NCI-H128 (cell line): ENCODE measurements around the gene ANKRD42.
"Not testable (repeated sequence)": the region's sequence is repeated elsewhere in the genome, so short reads cannot be mapped to it uniquely, and the experiment has no call there.

Experiments used
- DNase-seq: peaks from one replicate; lab custom pipeline; 2025; ENCODE audit not compliant: unreplicated experiment; lab: John Stamatoyannopoulos, UW

Gene ANKRD42

DNA sequence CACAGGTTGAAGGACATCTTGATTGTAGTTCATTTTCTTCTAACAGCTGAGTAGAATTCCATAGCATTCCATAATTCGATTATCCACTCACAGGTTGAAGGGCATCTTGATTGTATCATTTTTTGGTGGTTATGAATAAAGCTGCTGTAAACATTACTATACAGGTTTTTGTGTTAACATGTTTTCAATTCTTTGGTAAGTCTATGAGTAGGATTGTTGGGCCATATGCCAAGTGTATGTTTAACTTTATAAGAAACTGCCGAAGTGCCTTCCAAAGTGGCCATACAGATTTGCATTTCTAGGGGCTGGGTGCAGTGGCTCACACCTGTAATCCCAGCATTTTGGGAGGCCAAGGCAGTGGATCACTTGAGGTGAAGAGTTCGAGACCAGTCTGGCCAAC, 44.6 kb downstream of the ANKRD42 start:
- DNase-seq = no peak

DNA sequence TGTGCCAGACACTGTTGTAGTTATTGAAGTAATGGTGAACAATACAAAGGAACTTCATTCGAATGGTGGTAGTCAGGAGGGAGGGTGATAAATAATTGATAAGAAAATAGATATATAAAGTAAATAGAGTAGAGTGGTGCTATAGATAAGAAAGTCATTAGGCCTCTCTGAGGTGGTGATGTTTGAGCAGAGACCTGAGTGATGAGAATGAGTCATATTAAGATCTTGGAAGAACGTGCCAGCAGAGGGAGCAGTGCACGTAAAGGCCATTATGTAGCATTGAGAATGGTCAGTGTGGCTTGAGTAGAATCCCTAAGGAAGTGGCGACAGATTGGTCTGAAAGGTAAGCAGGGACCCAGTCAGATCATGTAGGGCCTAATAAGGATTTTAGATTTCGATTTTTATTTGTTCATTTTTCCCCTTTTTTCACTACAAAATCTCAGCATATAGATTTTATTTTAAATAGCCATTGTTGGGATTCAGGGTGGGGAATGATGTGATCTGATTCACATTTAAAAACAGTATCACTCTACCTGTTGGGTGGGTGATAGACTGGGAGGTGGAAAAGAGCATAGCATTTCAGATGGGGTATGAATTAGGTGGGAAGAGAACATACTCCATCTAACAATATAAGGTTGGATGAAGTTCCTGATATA, 47.9 kb downstream of the ANKRD42 start:
- DNase-seq = no peak

DNA sequence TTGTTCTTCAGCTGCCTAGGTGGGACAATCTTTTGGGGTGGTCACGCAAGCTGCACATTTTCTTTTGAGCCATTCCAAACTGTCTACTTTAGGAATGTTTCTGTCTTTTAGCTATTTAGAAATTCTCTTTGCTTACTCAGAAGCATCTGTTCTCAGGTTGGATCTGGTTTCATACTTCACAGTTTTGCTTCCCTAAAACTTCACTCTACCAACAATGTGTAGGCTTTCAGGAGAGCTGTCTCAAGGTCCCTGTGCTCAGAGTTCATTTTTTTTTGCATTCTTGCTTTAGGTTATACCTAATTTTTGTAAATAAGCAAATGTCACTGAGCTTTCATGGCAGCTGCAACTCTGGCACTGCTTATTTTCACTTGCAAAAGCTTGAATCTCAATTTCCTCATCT, 55.9 kb downstream of the ANKRD42 start:
- no peak for DNase-seq

DNA sequence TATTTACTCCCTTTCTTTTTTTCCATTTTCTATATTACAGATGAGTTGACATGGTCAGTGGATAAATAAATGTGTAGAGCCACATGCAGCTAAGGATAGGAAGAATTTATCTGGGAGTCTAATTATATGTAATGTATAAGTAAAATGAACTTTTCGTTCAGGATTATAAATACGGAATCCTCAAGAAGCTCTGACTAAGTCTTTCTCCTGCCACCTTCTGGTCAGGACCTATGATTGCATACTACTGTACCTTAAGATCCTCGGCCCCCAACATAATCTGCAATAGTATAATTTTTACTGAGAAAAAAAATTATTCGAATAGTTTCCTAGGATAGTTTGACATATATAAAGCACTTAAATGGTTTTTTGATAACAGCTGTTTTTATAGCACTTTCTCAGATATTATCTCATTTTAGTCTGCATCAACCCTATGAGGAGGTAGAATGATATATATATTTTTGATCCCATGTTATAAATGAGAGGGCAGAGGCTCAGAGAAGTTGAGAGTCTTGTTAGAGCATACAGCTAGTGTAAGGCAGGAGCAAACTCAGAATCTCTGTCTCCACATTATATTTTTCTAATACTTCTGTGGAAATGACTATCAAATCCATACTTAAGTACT, 56.6 kb downstream of the ANKRD42 start:
- no peak for DNase-seq

DNA sequence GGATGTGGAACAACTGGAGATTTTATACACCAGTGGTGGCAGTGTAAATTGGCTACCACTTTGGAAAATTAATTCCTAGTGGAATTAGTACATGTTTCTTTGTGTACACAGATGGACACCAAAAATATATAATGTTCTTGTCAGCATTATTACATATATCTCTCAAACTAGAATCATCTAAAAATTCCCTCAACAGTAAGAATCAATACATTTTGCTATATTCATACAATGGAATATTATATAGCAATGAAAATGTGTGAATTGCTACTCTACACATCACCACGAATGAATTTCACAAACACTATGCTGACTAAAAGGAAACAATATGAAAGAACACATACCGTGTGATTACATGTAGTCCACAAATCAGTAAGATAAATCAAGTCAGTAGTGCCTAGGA, 58.8 kb downstream of the ANKRD42 start:
- no peak for DNase-seq

DNA sequence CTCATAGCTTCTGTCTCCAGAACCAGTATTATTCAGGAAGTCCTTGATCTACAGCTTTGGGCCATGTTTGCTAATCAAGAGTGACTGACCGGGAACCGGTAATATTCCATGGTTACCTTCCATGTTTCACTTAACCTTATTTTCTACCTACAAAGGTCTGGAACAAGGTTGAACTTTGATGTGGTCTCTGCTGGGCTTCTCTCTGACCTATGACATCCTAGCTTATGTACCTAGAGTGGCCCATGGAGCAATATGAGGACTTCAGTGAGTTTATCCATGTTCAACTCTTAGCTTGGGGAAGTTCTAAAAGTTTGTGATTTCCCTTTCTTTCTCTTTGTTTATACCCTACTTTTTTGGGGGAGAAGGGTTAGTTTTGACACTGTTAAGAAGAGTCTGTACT, 59.4 kb downstream of the ANKRD42 start:
- no peak for DNase-seq

DNA sequence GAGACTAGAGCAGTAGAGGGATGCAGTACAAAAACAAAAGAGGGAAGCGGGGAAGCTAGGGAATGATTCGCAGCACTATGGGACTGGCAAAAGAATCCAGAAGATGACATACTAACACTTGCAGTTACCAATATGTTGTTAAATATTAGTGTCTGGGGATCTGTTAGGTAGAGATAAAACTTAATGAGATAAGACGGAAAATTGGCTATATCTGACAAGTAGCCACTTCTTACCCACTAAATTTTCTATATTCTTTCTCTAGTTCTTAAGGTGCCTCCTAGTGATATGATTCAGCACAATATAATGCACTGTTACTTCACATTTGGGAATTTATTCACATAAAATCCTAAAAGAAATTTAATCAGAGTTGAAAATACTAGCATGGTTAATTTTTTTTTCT, 61.9 kb downstream of the ANKRD42 start:
- no peak for DNase-seq

DNA sequence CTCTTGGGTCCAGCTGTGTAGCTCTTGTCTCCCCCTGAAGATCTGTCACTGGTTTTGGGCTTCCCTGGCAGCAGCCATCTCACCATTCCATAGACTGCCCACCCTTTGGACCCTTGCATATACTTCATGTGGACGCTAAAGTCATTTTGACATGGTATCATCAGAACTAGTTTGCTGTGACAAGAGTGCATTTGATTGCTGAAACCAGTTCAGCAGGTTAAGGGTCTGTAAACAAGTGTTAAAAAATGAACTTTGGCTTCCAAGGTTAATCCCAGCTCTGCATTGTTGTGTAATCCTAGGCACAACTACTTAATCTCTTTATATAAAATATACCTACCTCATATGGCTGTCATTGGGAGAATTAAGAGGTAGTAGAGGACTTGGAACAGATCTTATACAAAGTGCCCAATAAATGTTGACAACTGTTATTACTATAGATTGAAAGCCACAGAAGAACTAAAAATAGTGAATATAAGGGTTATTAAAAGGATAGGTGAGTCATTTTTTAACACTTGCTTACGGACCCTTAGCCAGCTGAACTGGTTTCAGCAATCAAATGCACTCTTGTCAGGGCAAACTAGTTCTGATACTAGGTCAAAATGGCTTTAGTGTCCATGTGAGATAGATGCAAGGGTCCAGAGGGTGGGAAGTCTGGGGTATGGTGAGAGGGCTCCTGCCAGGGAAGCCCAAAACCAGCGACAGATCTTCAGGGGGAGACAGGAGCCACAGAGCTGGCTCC, 63.3 kb downstream of the ANKRD42 start:
- DNase-seq = no peak

DNA sequence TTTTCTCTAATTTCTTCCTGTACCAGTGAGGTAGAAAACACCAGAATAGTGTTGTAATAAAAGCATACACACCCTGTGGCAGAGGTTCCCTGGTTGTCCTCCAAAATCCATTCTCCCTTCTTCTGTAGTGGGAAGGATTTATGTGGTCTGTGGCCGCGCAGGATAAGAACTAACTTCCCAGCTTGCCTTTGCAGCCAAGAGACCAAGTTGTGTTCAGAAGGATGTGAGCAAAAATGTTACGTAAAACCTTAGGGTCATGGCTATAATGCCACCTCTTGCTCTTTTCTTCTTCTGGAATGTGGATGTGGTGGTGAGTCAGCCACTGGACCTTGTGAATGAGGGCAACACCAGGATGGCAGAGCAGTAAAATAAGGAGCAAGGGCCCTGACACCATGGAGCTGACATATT, 64.3 kb downstream of the ANKRD42 start:
- no peak for DNase-seq

DNA sequence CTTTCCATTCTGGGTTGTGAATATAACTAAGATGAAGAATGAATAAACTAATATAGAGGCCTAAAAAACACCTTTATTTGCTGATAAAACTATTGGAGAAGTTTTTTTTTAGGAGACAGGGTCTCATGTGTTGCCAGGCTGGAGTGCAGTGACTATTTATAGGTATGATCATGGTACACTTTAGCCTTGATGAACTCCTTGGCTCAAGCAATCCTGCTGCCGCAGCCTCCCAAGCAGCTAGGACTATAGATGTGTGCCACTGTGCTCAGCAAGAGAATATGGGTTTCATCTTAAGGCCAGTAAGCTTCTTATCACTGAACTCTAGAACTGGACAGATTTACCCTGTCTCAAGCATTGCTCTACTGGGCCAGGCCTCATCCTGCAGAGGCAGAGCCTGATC, 66.0 kb downstream of the ANKRD42 start:
- DNase-seq = no peak

DNA sequence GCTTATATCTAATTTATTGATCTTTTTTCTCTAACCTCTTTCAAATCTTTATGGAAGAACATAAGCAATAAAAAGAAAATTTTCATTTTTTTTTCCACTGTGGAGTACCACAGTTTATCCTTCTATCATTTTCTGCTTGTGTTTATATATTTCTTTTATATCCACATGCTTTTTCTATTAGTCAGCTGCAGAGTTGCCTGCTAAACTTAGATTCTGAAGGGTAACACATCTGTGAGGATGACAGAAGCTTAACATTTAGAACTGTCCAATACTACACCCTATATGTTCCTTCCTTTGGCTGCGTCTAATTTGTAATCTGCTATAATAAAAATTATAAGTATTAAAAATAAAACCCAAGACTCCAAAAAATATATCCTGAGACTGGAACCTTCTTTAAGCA, 71.8 kb downstream of the ANKRD42 start:
- no peak for DNase-seq

DNA sequence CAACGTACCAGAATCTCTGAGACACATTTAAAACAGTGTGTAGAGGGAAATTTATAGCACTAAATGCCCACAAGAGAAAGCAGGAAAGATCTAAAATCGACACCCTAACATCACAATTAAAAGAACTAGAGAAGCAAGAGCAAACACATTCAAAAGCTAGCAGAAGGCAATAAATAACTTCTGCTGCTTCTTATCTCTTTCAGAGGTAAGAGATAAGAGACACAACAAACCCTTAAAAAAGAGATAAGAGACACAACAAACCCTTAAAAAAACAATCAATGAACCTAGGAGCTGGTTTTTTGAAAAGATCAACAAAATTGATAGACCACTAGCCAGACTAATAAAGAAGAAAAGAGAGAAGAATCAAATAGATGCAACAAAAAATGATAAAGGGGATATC, 75.6 kb downstream of the ANKRD42 start:
- not testable (repeated sequence) for DNase-seq

DNA sequence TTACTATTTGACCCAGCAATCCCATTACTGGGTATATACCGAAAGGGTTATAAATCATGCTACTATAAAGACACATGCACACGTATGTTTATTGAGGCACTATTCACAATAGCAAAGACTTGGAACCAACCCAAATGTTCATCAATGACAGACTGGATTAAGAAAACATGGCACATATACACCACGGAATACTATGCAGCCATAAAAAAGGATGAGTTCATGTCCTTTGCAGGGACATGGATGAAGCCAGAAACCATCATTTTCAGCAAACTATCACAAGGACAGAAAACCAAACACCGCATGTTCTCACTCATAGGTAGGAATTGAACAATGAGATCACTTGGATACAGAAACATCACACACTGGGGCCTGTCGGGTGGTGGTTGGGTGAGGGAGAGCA, 78.2 kb downstream of the ANKRD42 start:
- DNase-seq = not testable (repeated sequence)

DNA sequence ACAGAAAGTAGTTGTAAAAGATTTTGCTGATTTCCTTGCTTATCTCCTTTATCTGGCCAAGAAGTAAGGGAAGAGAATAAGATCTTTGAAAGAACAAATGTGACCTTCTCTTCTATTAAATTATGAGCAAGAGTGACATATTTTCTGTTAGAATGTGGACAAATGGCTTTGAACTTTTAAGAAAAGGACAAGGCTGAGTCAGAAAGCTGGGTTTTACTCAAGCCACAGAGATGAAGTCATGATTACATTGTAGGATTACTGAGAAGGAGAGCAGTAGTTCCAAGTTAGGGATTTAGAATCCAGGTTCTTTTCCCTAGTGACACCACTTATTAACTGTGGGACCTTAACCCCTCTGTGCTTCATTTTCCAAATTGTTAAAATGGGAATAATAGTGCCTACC, 79.1 kb downstream of the ANKRD42 start:
- DNase-seq = no peak

DNA sequence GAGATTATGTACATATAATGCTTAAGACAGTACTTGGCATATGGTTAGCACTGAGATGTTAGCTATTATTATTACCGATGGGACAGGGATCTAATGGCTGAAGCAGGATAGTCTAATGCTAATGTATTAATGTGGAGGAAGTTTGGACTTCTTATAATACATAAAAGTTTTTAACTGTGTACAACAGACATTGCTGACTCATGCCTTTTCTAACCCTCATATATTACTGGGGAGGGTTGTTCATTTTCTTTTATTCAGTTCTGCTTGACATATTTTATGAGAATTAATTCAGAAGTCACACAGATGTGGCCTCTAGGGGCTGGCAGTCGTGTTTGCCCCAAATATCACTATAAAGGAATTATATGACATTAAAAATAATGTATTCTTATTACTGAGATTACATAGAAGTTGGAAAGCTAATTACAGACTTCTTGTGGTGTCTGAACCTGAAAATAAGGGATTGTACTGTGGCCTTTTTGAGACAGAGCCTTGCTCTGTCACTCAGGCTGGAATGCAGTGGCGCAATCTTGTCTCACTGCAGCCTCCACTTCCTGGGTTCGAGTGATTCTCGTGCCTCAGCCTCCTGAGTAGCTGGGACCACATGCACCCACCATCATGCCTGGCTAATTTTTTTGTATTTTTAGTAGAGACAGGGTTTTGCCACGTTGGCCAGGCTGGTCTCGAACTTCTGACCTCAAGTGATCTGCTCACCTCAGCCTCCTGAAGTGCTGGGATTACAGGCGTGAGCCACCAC, 82.6 kb downstream of the ANKRD42 start:
- DNase-seq = no peak

DNA sequence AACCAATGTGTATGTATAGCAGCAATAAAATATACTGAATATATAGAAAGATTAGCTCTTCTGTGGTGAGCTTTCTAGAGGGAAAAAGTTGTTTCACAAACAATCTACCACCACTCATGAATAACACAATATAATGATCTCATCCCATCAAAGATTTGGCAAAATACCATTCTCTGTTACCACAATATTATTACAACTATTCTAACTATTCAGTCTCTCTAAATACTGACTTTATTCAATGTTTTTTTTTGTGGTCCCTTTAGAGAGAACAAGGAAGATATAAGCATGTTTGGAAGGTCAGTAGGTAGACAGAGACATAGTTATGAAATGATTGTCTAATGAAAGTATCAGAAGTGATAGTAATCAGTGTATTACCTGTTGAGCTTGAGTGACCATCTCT, 84.8 kb downstream of the ANKRD42 start:
- no peak for DNase-seq

DNA sequence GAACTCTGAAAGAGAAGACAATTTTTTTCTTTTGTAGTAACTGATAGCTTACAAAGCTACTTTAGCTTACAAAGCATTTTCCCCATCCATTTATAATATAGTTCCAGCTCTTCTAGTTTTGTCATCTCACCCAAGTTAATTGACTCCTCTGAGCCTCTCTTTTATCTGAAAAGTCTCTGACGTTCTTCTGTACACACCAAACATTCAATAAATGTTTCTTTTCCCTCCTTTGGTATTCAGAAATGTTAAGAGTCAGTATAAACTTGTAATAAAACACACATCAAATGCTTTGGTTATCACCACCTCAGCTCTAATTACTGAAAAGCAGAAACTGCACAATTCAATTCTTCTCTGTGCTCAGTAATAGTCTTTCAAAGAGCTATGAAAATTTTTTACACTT, 86.7 kb downstream of the ANKRD42 start:
- DNase-seq = no peak

DNA sequence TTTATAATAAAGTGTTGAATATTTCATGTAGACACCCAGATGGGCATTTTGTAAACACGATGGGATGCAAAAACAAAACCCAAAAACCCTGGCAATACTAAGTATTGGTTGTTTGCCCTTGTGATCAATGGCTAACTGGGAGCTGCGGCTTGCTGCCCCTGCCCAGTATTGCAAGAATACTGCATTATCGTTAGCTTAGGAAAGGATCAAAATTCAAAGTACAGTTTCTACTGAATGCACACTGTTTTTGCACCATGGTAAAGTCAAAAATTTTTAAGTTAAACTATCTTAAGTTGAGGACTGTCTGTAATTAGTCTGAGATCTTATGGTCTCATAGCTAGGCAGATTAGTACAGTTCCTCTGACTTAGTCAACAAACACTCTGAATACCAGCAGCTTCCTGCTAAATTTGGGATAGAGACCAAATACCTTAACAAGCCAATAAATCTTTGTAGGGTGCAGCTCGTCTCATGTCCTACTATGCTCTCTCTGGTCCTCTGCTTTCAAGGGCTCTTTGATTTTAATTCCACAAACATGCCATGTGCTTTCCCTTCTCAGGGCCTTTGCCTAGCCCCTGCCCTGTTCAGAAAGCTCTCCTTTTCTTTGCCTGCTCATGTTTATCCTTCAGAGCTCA, 88.7 kb downstream of the ANKRD42 start:
- DNase-seq = no peak

DNA sequence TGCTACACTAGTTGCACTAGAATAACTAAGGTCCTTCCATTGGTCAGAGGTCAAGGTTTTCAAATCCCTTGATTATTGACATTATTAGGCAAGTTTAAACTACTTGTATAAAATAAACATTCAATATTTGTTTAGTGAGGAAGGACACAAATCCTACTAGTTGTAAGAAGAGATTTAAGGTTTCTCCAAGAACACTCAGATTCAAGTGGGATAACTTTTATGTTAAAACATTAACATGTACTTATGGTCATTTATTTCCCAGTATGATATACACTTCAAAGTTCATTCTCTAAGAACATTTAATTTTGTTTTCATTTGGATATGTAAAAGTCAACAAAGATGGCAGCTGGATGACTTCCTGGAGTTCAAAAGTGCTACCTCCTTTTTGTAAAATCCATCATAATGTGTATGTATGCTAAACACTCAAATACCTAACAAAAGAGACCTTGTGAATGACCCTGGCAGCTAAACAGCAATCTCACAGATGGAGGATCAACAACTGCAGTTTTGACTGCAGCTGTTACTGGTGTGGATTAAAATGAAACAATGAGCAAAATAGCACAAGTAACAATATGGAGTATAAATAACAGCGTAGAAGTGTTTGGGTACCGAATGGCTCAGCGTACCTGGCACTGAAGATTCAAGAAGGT, 91.1 kb downstream of the ANKRD42 start:
- no peak for DNase-seq

DNA sequence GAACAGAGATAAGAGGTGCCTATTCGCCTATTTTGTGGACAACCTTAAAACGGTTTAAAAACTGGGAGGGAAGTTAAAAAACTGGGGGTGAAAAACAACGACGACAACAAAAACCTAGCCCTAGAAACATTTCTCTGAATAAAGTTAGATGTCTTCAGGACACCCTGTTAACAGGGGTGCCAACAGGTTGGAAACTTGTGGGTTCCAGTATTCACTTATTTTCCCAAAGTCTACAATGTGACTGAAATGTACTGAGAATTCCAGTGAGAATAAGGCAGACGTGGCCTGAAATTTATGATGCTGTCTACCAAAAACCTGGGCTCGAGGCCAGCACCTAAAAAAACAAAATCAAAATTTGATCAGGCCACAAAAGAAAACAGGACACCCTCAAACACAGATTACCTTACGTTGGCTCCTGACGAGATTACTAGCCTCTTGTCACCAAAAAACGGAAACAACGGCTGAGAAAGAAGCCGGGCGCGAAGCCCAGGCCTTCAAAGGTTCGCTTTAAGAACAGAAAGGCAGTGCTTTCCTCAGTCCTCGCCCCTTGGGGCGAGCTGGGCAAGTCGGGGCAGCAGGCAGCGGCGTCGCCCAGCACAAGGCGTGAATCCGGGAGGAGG, 91.7 kb downstream of the ANKRD42 start:
- no peak for DNase-seq
